Dermis blood vessel endothelial cell (primary cell): Measurements from ENCODE around the gene SDF2L1. TPM values are rescaled to one million over a fixed set of nuclear protein-coding genes. Genes with fewer than 3 reads are reported as not detected.
"Not testable (repeated sequence)": the region's sequence is repeated elsewhere in the genome, so short reads cannot be mapped to it uniquely, and the experiment has no call there.

Experiments
- DNase-seq: peaks from one replicate; pipeline ENCODE4 v3.0.0; 2010
- total RNA-seq: library from RNA; depleted of rRNA; stranded (reverse); fragments of >200 nt; gene quantifications from 2 replicates; pipeline ENCODE4 v1.2.3, GENCODE V29; 2014

SDF2L1 gene
- total RNA-seq = 31.1 and 35.3 TPM in 2 replicates

- peak; percentile 99 for DNase-seq
Measured at GRCh38 chr22:21641789-21642583, at the start of gene SDF2L1. Gene SDF2L1, plus strand, starts transcription at chr22:21642302. Its CDS starts 35 bp downstream, at chr22:21642337.

GRCh38 chr22:21592422-21592821 lies 49.7 kb upstream of the SDF2L1 start:
- no peak for DNase-seq

GRCh38 chr22:21593406-21594232 lies 48.5 kb upstream of the SDF2L1 start:
- no peak for DNase-seq

- DNase-seq = no peak
Measured at GRCh38 chr22:21594865-21595452, 47.1 kb upstream of the SDF2L1 start.

GRCh38 chr22:21596356-21597135 lies 45.6 kb upstream of the SDF2L1 start:
- DNase-seq = not testable (repeated sequence)

- no peak for DNase-seq
Measured at GRCh38 chr22:21598302-21598701, 43.8 kb upstream of the SDF2L1 start.

- DNase-seq = no peak
Measured at GRCh38 chr22:21599053-21599893, 42.8 kb upstream of the SDF2L1 start.

- DNase-seq = no peak
Measured at GRCh38 chr22:21602579-21602978, 39.5 kb upstream of the SDF2L1 start.

- no peak for DNase-seq
Measured at GRCh38 chr22:21603973-21604372, 38.1 kb upstream of the SDF2L1 start.

- no peak for DNase-seq
Measured at GRCh38 chr22:21605887-21606564, 36.1 kb upstream of the SDF2L1 start.

- DNase-seq = no peak
Measured at GRCh38 chr22:21606775-21607174, 35.3 kb upstream of the SDF2L1 start.

- not testable (repeated sequence) for DNase-seq
Measured at GRCh38 chr22:21609556-21610157, 32.4 kb upstream of the SDF2L1 start.

GRCh38 chr22:21611210-21611977 lies 30.7 kb upstream of the SDF2L1 start:
- DNase-seq = no peak

GRCh38 chr22:21612858-21613257 lies 29.2 kb upstream of the SDF2L1 start:
- DNase-seq = no peak

- DNase-seq = no peak
Measured at GRCh38 chr22:21613553-21614233, 28.4 kb upstream of the SDF2L1 start.

- no peak for DNase-seq
Measured at GRCh38 chr22:21615731-21616130, 26.4 kb upstream of the SDF2L1 start.

GRCh38 chr22:21617337-21617736 lies 24.8 kb upstream of the SDF2L1 start:
- not testable (repeated sequence) for DNase-seq

- no peak for DNase-seq
Measured at GRCh38 chr22:21621025-21621424, 21.1 kb upstream of the SDF2L1 start.
